Naive thymus-derived CD4-positive, alpha-beta T cell (primary cell): ENCODE measurements around the gene MEI1. TPM values are rescaled to one million over a fixed set of nuclear protein-coding genes. Genes with fewer than 3 reads are reported as not detected.

Experiments
- ATAC-seq: fragments of 150-1000 bp; cut with Tn5 transposase; 2 replicates; pipeline ENCODE4 v1.10.0; 2021; ENCODE audit warnings: mild to moderate bottlenecking, moderate library complexity
- CTCF ChIA-PET: fragments of 350-600 bp; sonication (Branson Sonifier 250); formaldehyde crosslinking; loops from one replicate; lab custom pipeline; 2021; ENCODE audit warnings: antibody characterized with exemption; lab: Charles Lee
- POLR2A ChIA-PET: fragments of 350-600 bp; sonication (Branson Sonifier 250); formaldehyde crosslinking; loops from one replicate; lab custom pipeline; 2021; ENCODE audit warnings: antibody characterized with exemption, inconsistent platforms; lab: Charles Lee
- DNase-seq, 9 donors: peaks; one replicate each; pipeline versions ENCODE4 v3.0.0 to v3.0.0-alpha.2; 2020 to 2022; ENCODE audit warnings: mixed read lengths in 1 of 9
- H3K27ac ChIP-seq: one replicate; pipeline ENCODE4 v1.7.0; 2013; ENCODE audit warnings: mild to moderate bottlenecking, low read depth, low read length, moderate library complexity
- H3K27me3 ChIP-seq, 2 donors: one replicate each; pipeline ENCODE4 v1.7.0; 2013; ENCODE audit warnings: low read length in 2 of 2, mild to moderate bottlenecking in 2 of 2, moderate library complexity in 2 of 2; ENCODE audit not compliant: control insufficient read depth in 2 of 2, insufficient read depth in 2 of 2
- H3K36me3 ChIP-seq, 3 experiments: 1 replicate in 2 of 3; 2 replicates in 1 of 3; pipeline ENCODE4 v1.7.0; 2013; ENCODE audit warnings: low read length in 3 of 3, mild to moderate bottlenecking in 3 of 3, moderate library complexity in 1 of 3; ENCODE audit not compliant: insufficient read depth in 3 of 3, control insufficient read depth in 2 of 3
- H3K4me1 ChIP-seq, 2 donors: one replicate each; pipeline ENCODE4 v1.7.0; 2013; ENCODE audit warnings: low read length in 2 of 2, mild to moderate bottlenecking in 2 of 2, moderate library complexity in 1 of 2; ENCODE audit not compliant: control insufficient read depth in 2 of 2, insufficient read depth in 2 of 2
- H3K4me3 ChIP-seq: 2 replicates; pipeline ENCODE4 v1.7.0; 2013; ENCODE audit warnings: mild to moderate bottlenecking, low read length
- H3K9me3 ChIP-seq, 3 experiments: 1 replicate in 2 of 3; 2 replicates in 1 of 3; pipeline ENCODE4 v1.7.0; 2013; ENCODE audit warnings: low read length in 3 of 3; ENCODE audit not compliant: control insufficient read depth in 2 of 3
- H3K27ac Mint-ChIP-seq, 9 donors: one replicate each; pipeline ENCODE4 v1.8.0; 2020 to 2022; ENCODE audit warnings: mixed read lengths in 9 of 9, mild to moderate bottlenecking in 8 of 9, moderate library complexity in 5 of 9, inconsistent platforms in 2 of 9
- H3K27me3 Mint-ChIP-seq, 5 donors: one replicate each; pipeline ENCODE4 v1.8.0; 2021 to 2022; ENCODE audit warnings: mixed read lengths in 5 of 5, mild to moderate bottlenecking in 1 of 5
- H3K36me3 Mint-ChIP-seq, 5 donors: one replicate each; pipeline ENCODE4 v1.8.0; 2020 to 2022; ENCODE audit warnings: mixed read lengths in 5 of 5, mild to moderate bottlenecking in 3 of 5, inconsistent platforms in 1 of 5
- H3K4me1 Mint-ChIP-seq, 7 donors: one replicate each; pipeline ENCODE4 v1.8.0; 2020 to 2022; ENCODE audit warnings: mixed read lengths in 7 of 7, mild to moderate bottlenecking in 3 of 7, inconsistent platforms in 1 of 7
- H3K4me3 Mint-ChIP-seq, 10 donors: one replicate each; pipeline ENCODE4 v1.8.0; 2020 to 2022; ENCODE audit warnings: mild to moderate bottlenecking in 10 of 10, mixed read lengths in 10 of 10, moderate library complexity in 6 of 10, inconsistent platforms in 2 of 10
- H3K9me3 Mint-ChIP-seq, 11 donors: one replicate each; pipeline ENCODE4 v1.8.0; 2020 to 2022; ENCODE audit warnings: mixed read lengths in 11 of 11, mild to moderate bottlenecking in 4 of 11, inconsistent platforms in 1 of 11, moderate library complexity in 1 of 11
- intact Hi-C, 2 donors: fragments of 100-400 bp; cut with micrococcal nuclease; formaldehyde crosslinking; loops; one replicate each; pipeline ENCODE4 v1.15.1; 2023
- polyA plus RNA-seq, 2 donors: library from polyadenylated mRNA; unstranded; fragments of 300-500 nt; fragmentation: Illumina TruSeq; gene quantifications; one replicate each; pipeline ENCODE4 v1.2.3, GENCODE V29; 2021
- total RNA-seq, 6 experiments: library from RNA in 5 of 6; stranded (reverse) in 5 of 6; gene quantifications; 1 replicate in 5 of 6; 2 replicates in 1 of 6; pipeline ENCODE4 v1.2.3 and lab custom pipeline; 2021 to 2026

Gene MEI1
- total and polyA plus RNA-seq, 7 experiments from 2014 or later: 40.4 to 112 (median 64.7) TPM

DNA sequence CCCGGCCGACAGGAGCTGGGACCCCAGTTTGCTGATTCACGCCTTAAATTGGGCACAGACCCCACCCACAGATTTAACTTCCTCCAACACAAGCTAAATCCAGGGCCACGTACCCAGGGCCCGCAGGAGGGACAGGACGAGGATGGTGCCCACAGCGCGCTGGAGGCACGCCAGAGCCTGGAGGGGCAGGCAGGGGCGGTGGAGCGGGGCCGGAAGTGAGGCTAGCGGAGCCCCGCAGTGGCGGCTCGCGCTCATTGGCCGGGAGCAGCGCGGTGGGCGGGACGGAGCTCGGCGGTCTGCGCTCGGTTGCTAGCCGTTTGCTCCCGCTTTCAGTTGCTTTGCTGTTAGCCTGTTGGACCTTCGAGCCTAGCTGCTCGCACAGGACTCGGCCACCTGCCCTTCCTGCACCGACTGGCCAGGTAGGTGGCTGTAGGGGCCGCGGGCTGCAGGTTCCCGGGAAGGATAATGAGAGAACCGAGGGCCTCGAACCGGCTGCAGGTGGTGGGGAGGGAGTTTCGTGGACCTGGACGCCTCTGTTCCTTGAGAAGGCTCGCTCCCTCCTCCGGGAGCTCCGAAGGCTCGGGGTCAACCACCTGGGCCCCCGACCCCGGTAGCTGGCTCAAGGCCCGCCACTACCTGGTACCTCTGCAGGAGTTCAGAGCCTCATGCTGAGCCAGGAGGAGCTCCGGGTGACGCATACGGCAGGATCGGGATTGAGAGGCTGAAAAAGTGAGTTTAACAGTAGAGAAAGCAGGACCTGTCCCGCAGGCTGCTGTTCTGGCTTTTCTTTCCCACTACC lies 101.2 kb downstream of the MEI1 start, which contains the start of gene CCDC134:
Gene CCDC134, plus strand, starts transcription at position 332 of the 799 bp plus-strand sequence. CDS start 8,212 bp downstream, outside the sequence.
- Histone ChIP-seq H3K36me3 (peaks cover 0 to 9% (median 0%) of the 10 kb centered on the region in 3 experiments), H3K27ac (peak within 1 kb of the TSS; percentile 88), H3K4me1 (peaks cover 17 to 19% of the 10 kb centered on the region in 2 donors), H3K4me3 (peak within 1 kb of the TSS; percentile 88), H3K27me3 (no peaks in the 10 kb centered on the region), H3K9me3 (no peaks in the 10 kb centered on the region)
- peaks cover 8 to 49% (median 41%) of the 10 kb centered on the region in 7 donors for H3K4me1 Mint-ChIP-seq
- ChIA-PET POLR2A (interaction anchor here (0.6 to 7.8 kb wide), 29 partner anchors 8 to 1904 kb away, joined by 3 to 366 read pairs (median 6); partner anchors contain the start of genes DESI1, MEI1, SMDT1 and SNU13), CTCF (interaction anchor here (0.5 to 2.9 kb wide), 12 partner anchors 13 to 157 kb away, joined by 3 to 26 read pairs (median 4); no protein-coding TSS in a partner anchor)
- H3K27me3 Mint-ChIP-seq: no peaks in the 10 kb centered on the region
- peak within 1 kb of the TSS; percentile 81 to 97 (median 95) for H3K4me3 Mint-ChIP-seq
- H3K27ac Mint-ChIP-seq: peak within 1 kb of the TSS; percentile 94 to 100 (median 98)
- ATAC-seq (peak; percentile 99), DNase-seq (peak; percentile 87 to 94 (median 92))
- peaks cover 0 to 4% (median 0%) of the 10 kb centered on the region in 11 donors for H3K9me3 Mint-ChIP-seq
- intact Hi-C loops: loop anchor here (1.0 to 5.0 kb wide), 9 partner anchors 19 to 140 kb away; partner anchors contain the start of gene SNU13 (in 2 of the 2)
- H3K36me3 Mint-ChIP-seq: peaks cover 0 to 9% (median 0%) of the 10 kb centered on the region in 5 donors

DNA sequence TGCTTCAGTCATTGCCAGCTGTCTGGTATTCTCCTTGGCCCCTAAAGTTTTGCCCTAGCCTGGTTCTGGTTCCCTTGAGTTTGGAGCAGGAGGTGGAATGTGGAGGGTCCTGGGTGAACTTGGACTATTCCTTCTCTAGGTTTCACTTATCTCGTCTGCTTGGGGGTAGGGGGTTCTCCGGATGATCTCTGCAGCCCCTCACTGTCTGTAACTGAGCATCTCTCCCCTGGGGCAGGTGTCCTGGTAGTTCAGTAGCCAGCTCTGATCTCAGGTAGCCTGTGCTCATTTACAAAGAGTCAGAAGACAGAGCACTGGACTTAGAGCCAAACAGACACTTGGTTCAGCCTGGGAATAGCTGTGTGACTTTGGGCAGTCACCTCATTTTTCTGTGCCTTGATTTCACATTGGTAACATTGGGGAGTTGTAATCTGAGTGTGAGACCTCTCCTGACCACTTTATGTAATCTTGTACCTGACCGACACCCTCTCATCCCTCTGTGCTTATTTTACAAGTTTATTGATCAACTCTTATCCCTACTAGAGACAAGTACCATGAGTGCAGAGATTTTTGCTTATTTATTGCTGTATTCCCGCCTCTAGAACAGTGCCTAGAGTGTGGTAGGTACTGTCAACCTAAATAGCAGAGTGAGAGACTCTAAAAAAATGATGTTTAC lies 102.0 kb downstream of the MEI1 start:
- intact Hi-C loops: loop anchor here in 1 of 2 donors (2.0 to 5.0 kb wide), 2 partner anchors 39 to 112 kb away; partner anchors contain the start of gene SNU13
- ChIA-PET POLR2A (interaction anchor here (0.6 to 7.8 kb wide), 17 partner anchors 8 to 643 kb away, joined by 3 to 366 read pairs (median 11); partner anchors contain the start of genes MEI1, SMDT1, SNU13 and SREBF2), CTCF (interaction anchor here (0.5 to 2.9 kb wide), 8 partner anchors 14 to 139 kb away, joined by 3 to 26 read pairs (median 5); no protein-coding TSS in a partner anchor)
- no peaks in the 10 kb centered on the region for H3K9me3 ChIP-seq
- H3K36me3 Mint-ChIP-seq: peaks cover 0 to 9% (median 0%) of the 10 kb centered on the region in 5 donors
- H3K27me3 Mint-ChIP-seq: no peaks in the 10 kb centered on the region
- peaks cover 8 to 52% (median 41%) of the 10 kb centered on the region in 7 donors for H3K4me1 Mint-ChIP-seq
- peak overlapping the region; percentile 88 for H3K4me3 ChIP-seq
- H3K9me3 Mint-ChIP-seq: peaks cover 0 to 4% (median 0%) of the 10 kb centered on the region in 11 donors
- peak overlapping the region; percentile 81 to 97 (median 95) for H3K4me3 Mint-ChIP-seq
- no peaks in the 10 kb centered on the region for H3K27me3 ChIP-seq
- DNase-seq (no peak), ATAC-seq (no peak)
- peak overlapping the region; percentile 88 for H3K27ac ChIP-seq
- peaks cover 0 to 4% (median 0%) of the 10 kb centered on the region in 3 experiments for H3K36me3 ChIP-seq
- H3K27ac Mint-ChIP-seq: peak overlapping the region; percentile 94 to 100 (median 98)
- peaks cover 17 to 19% of the 10 kb centered on the region in 2 donors for H3K4me1 ChIP-seq

DNA sequence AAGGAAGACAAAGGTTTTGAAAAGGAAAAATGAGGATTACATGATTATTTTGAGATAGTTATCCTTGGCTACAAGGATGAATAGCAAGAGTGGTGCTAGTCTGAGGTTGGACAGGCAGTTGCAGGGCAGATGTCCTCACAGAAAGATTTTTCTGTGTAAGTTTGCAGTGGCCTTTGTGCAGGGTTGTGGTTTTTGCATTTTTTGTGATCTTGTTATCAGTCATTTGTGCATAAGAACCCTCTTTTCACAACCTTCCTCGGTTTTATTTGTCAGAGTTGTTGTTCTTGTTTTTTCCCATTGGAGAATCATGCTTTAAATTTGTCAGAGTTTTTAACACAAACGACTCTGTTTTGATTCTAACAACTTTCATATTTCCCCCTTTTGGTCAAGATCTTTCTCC lies 102.6 kb downstream of the MEI1 start:
- H3K36me3 ChIP-seq: peaks cover 0 to 4% (median 0%) of the 10 kb centered on the region in 3 experiments
- Mint-ChIP-seq H3K4me1 (peaks cover 8 to 52% (median 41%) of the 10 kb centered on the region in 7 donors), H3K36me3 (peaks cover 0 to 9% (median 0%) of the 10 kb centered on the region in 5 donors), H3K27ac (peak overlapping the region in 8 of 9 donors; percentile 1 to 100 (median 97)), H3K27me3 (no peaks in the 10 kb centered on the region), H3K4me3 (peak overlapping the region; percentile 81 to 97 (median 95)), H3K9me3 (peaks cover 0 to 4% (median 0%) of the 10 kb centered on the region in 11 donors)
- H3K4me1 ChIP-seq: peaks cover 17 to 19% of the 10 kb centered on the region in 2 donors
- ATAC-seq: no peak
- intact Hi-C loops: loop anchor here in 1 of 2 donors (2.0 to 5.0 kb wide), 2 partner anchors 40 to 113 kb away; partner anchors contain the start of gene SNU13
- no peaks in the 10 kb centered on the region for H3K27me3 ChIP-seq
- POLR2A ChIA-PET: interaction anchor here (1.0 to 7.8 kb wide), 8 partner anchors 10 to 642 kb away, joined by 3 to 366 read pairs (median 15); partner anchors contain the start of gene SREBF2
- no peak for DNase-seq
- H3K9me3 ChIP-seq: no peaks in the 10 kb centered on the region
- CTCF ChIA-PET: interaction anchor here (1.1 to 2.9 kb wide), 3 partner anchors 21 to 139 kb away, joined by 4 to 26 read pairs (median 21); no protein-coding TSS in a partner anchor
- peak overlapping the region; percentile 88 for H3K4me3 ChIP-seq
- peak overlapping the region; percentile 10 for H3K27ac ChIP-seq

DNA sequence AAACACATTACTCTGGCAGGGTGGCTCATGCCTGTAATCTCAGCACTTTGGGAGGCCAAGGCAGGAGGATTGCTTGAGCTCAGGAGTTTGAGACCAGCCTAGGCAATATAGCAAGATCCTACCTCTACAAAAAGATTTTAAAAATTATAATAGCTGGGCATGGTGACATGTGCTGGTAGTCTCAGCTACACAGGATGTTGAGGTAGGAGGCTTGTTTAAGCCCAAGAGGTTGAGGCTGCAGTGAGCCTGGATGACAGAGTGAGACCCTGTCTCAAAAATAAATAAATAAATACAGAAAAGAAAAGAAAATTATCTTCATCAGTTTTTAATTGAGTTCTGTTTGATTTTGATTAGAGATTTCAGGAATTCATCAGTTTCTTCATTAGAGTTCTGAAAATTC lies 106.3 kb downstream of the MEI1 start:
- H3K4me3 ChIP-seq: no peak overlapping the region
- POLR2A ChIA-PET: interaction anchor here (0.7 to 3.5 kb wide), 3 partner anchors 25 to 46 kb away, joined by 3 to 17 read pairs (median 3); no protein-coding TSS in a partner anchor
- intact Hi-C loops: no loop called here

DNA sequence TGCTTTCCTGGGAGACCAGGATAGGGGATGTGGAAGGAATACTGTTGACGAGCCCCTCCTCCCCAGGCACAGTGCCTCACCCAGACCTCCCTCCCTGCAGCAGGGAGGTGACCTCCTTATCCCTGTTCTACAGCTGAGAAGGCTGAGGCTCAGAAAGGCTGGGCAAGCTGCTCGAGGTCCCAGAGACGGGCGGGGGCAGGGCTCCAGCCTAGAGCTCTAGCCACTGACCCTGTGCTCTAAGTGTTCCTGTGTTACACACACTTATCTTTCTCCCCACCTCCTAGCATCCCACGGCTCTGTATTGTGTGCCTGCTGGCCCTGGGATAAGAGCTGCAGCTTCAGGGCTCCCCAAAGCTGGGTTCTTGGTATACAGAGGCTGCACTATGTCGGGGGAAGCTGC lies 109.1 kb downstream of the MEI1 start:
- Mint-ChIP-seq H3K9me3 (no peaks in the 10 kb centered on the region), H3K4me3 (no peak overlapping the region), H3K4me1 (peaks cover 9 to 27% (median 14%) of the 10 kb centered on the region in 7 donors), H3K36me3 (peaks cover 0 to 22% (median 10%) of the 10 kb centered on the region in 5 donors), H3K27me3 (no peaks in the 10 kb centered on the region), H3K27ac (no peak overlapping the region)
- Histone ChIP-seq H3K36me3 (peaks cover 5 to 41% (median 7%) of the 10 kb centered on the region in 3 experiments), H3K27me3 (no peaks in the 10 kb centered on the region), H3K9me3 (no peaks in the 10 kb centered on the region), H3K4me3 (no peak overlapping the region), H3K27ac (no peak overlapping the region), H3K4me1 (no peaks in the 10 kb centered on the region)
- no peak for DNase-seq
- POLR2A ChIA-PET: interaction anchor here (0.7 to 2.1 kb wide), 3 partner anchors 8 to 26 kb away, joined by 3 to 8 read pairs (median 5); partner anchors contain the start of gene CCDC134
- ATAC-seq: no peak
- intact Hi-C loops: no loop called here
- CTCF ChIA-PET: no interaction called here

More for the DNA sequence above, 106.3 kb downstream of the MEI1 start:
- Mint-ChIP-seq H3K9me3 (peaks cover 0 to 4% (median 0%) of the 10 kb centered on the region in 11 donors), H3K4me1 (peaks cover 23 to 43% (median 30%) of the 10 kb centered on the region in 7 donors), H3K4me3 (no peak overlapping the region), H3K36me3 (peaks cover 0 to 14% (median 10%) of the 10 kb centered on the region in 5 donors), H3K27ac (peak overlapping the region in 2 of 9 donors; percentile 28 to 38), H3K27me3 (no peaks in the 10 kb centered on the region)
- peaks cover 11 to 12% of the 10 kb centered on the region in 2 donors for H3K4me1 ChIP-seq
- H3K36me3 ChIP-seq: peaks cover 0 to 21% (median 7%) of the 10 kb centered on the region in 3 experiments
- DNase-seq (no peak), ATAC-seq (no peak)
- no peaks in the 10 kb centered on the region for H3K9me3 ChIP-seq
- no peaks in the 10 kb centered on the region for H3K27me3 ChIP-seq
- CTCF ChIA-PET: no interaction called here
- H3K27ac ChIP-seq: no peak overlapping the region
